CD8-positive, alpha-beta memory T cell (primary cell): ENCODE measurements around the gene UBE2U. TPM values are rescaled to one million over a fixed set of nuclear protein-coding genes. Genes with fewer than 3 reads are reported as not detected.
"Not testable (repeated sequence)": the region's sequence is repeated elsewhere in the genome, so short reads cannot be mapped to it uniquely, and the experiment has no call there.

Experiments
- CTCF ChIA-PET: fragments of 350-600 bp; sonication (Branson Sonifier 250); formaldehyde crosslinking; loops from one replicate; lab custom pipeline; 2021; ENCODE audit warnings: antibody characterized with exemption; lab: Charles Lee
- POLR2A ChIA-PET: fragments of 350-600 bp; sonication (Branson Sonifier 250); formaldehyde crosslinking; loops from one replicate; lab custom pipeline; 2021; ENCODE audit warnings: antibody characterized with exemption; lab: Charles Lee
- DNase-seq, 5 donors: peaks; one replicate each; pipeline versions ENCODE4 v3.0.0 to v3.0.0-alpha.2; 2020 to 2022; ENCODE audit warnings: mixed read lengths in 1 of 5
- H3K27ac ChIP-seq: one replicate; pipeline ENCODE4 v1.7.0; 2013; ENCODE audit warnings: low read depth, mild to moderate bottlenecking, low read length, moderate library complexity
- H3K27me3 ChIP-seq: 2 replicates; pipeline ENCODE4 v1.7.0; 2013; ENCODE audit warnings: low read length, mild to moderate bottlenecking; ENCODE audit not compliant: insufficient read depth, poor library complexity, severe bottlenecking
- H3K36me3 ChIP-seq: 2 replicates; pipeline ENCODE4 v1.7.0; 2013; ENCODE audit warnings: mild to moderate bottlenecking, low read length, moderate library complexity; ENCODE audit not compliant: insufficient read depth
- H3K4me1 ChIP-seq: 2 replicates; pipeline ENCODE4 v1.7.0; 2013; ENCODE audit warnings: mild to moderate bottlenecking, low read length, moderate library complexity; ENCODE audit not compliant: insufficient read depth
- H3K4me3 ChIP-seq: 2 replicates; pipeline ENCODE4 v1.7.0; 2013; ENCODE audit warnings: mild to moderate bottlenecking, low read length
- H3K9me3 ChIP-seq: 2 replicates; pipeline ENCODE4 v1.7.0; 2013; ENCODE audit warnings: mild to moderate bottlenecking, low read length
- H3K27ac Mint-ChIP-seq, 8 donors: one replicate each; pipeline ENCODE4 v1.8.0; 2020 to 2021; ENCODE audit warnings: mixed read lengths in 8 of 8, mild to moderate bottlenecking in 6 of 8, inconsistent platforms in 3 of 8, moderate library complexity in 3 of 8
- H3K27me3 Mint-ChIP-seq, 2 donors: one replicate each; pipeline ENCODE4 v1.8.0; 2020 to 2021; ENCODE audit warnings: mixed read lengths in 2 of 2, mild to moderate bottlenecking in 1 of 2, moderate library complexity in 1 of 2
- H3K36me3 Mint-ChIP-seq, 3 donors: one replicate each; pipeline ENCODE4 v1.8.0; 2020 to 2021; ENCODE audit warnings: mixed read lengths in 3 of 3, inconsistent platforms in 1 of 3, mild to moderate bottlenecking in 1 of 3
- H3K4me1 Mint-ChIP-seq, 3 donors: one replicate each; pipeline ENCODE4 v1.8.0; 2020 to 2021; ENCODE audit warnings: mixed read lengths in 3 of 3, inconsistent platforms in 1 of 3, mild to moderate bottlenecking in 1 of 3
- H3K4me3 Mint-ChIP-seq, 7 donors: one replicate each; pipeline ENCODE4 v1.8.0; 2020 to 2021; ENCODE audit warnings: mixed read lengths in 7 of 7, mild to moderate bottlenecking in 6 of 7, moderate library complexity in 4 of 7, inconsistent platforms in 2 of 7
- H3K9me3 Mint-ChIP-seq, 5 donors: one replicate each; pipeline ENCODE4 v1.8.0; 2020 to 2022; ENCODE audit warnings: mixed read lengths in 5 of 5, mild to moderate bottlenecking in 3 of 5, moderate library complexity in 2 of 5, inconsistent platforms in 1 of 5
- polyA plus RNA-seq: library from polyadenylated mRNA; unstranded; fragments of 300-500 nt; fragmentation: Illumina TruSeq; gene quantifications from one replicate; pipeline ENCODE4 v1.2.3, GENCODE V29; 2021
- total RNA-seq, 2 experiments: library from RNA; stranded (reverse); gene quantifications; one replicate each; pipeline ENCODE4 v1.2.3, GENCODE V29; 2021

UBE2U gene
- total and polyA plus RNA-seq, 3 experiments from 2014 or later = not detected

GRCh38 chr1:64245495-64245894 is 42.1 kb downstream of the UBE2U start:
- Histone ChIP-seq H3K27ac (no peak overlapping the region), H3K9me3 (no peaks in the 10 kb centered on the region), H3K27me3 (no peaks in the 10 kb centered on the region), H3K4me3 (no peak overlapping the region), H3K36me3 (no peaks in the 10 kb centered on the region), H3K4me1 (peaks cover 6% of the 10 kb centered on the region)
- DNase-seq = no peak
- Mint-ChIP-seq H3K4me3 (peak overlapping the region in 3 of 7 donors; percentile 8 to 55 (median 8)), H3K27me3 (peaks cover 14 to 35% of the 10 kb centered on the region in 2 donors), H3K9me3 (no peaks in the 10 kb centered on the region), H3K36me3 (peaks cover 0 to 1% (median 0%) of the 10 kb centered on the region in 3 donors), H3K27ac (peak overlapping the region in 2 of 8 donors; percentile 3 to 79), H3K4me1 (peaks cover 12 to 23% (median 16%) of the 10 kb centered on the region in 3 donors)
- POLR2A ChIA-PET = no interaction called here
- CTCF ChIA-PET = interaction anchor here (0.8 to 2.0 kb wide), 2 partner anchors 626 to 629 kb away, joined by 3 to 5 read pairs; no protein-coding TSS in a partner anchor

GRCh38 chr1:64246294-64246917 is 43.0 kb downstream of the UBE2U start:
- CTCF ChIA-PET = interaction anchor here (0.6 to 1.7 kb wide), 5 partner anchors 10 to 689 kb away, joined by 3 to 8 read pairs (median 3); no protein-coding TSS in a partner anchor
- Mint-ChIP-seq H3K4me1 (peaks cover 12 to 23% (median 16%) of the 10 kb centered on the region in 3 donors), H3K27me3 (peaks cover 14 to 35% of the 10 kb centered on the region in 2 donors)

GRCh38 chr1:64248065-64248464 is 44.6 kb downstream of the UBE2U start:
- Mint-ChIP-seq H3K27ac (peak overlapping the region in 1 of 8 donors; percentile 4), H3K36me3 (peaks cover 0 to 1% (median 0%) of the 10 kb centered on the region in 3 donors), H3K4me1 (peaks cover 12 to 20% (median 15%) of the 10 kb centered on the region in 3 donors), H3K4me3 (no peak overlapping the region), H3K27me3 (peaks cover 16 to 40% of the 10 kb centered on the region in 2 donors), H3K9me3 (peaks cover 0 to 4% (median under 1%) of the 10 kb centered on the region in 5 donors)
- ChIA-PET POLR2A (interaction anchor here (0.6 kb wide), 1 partner anchor 451 kb away, joined by 4 read pairs; no protein-coding TSS in a partner anchor), CTCF (interaction anchor here (0.8 kb wide), 1 partner anchor 10 kb away, joined by 3 read pairs; no protein-coding TSS in a partner anchor)
- Histone ChIP-seq H3K27ac (no peak overlapping the region), H3K4me1 (peaks cover 6% of the 10 kb centered on the region), H3K4me3 (no peak overlapping the region), H3K27me3 (no peaks in the 10 kb centered on the region), H3K9me3 (no peaks in the 10 kb centered on the region), H3K36me3 (no peaks in the 10 kb centered on the region)
- no peak for DNase-seq

More at GRCh38 chr1:64246294-64246917, 43.0 kb downstream of the UBE2U start:
- Histone ChIP-seq H3K9me3 (no peaks in the 10 kb centered on the region), H3K27ac (no peak overlapping the region), H3K27me3 (no peaks in the 10 kb centered on the region), H3K4me3 (no peak overlapping the region), H3K4me1 (peaks cover 6% of the 10 kb centered on the region), H3K36me3 (no peaks in the 10 kb centered on the region)
- H3K4me3 Mint-ChIP-seq = no peak overlapping the region
- peaks cover 0 to 1% (median 0%) of the 10 kb centered on the region in 3 donors for H3K36me3 Mint-ChIP-seq
- peak in 2 of 5 donors; percentile 15 to 30 for DNase-seq
- H3K9me3 Mint-ChIP-seq = no peaks in the 10 kb centered on the region
- POLR2A ChIA-PET = no interaction called here
- no peak overlapping the region for H3K27ac Mint-ChIP-seq

GRCh38 chr1:64250472-64250871 is 47.0 kb downstream of the UBE2U start:
- H3K9me3 Mint-ChIP-seq, DNase-seq, H3K27ac ChIP-seq, CTCF ChIA-PET, POLR2A ChIA-PET, H3K27ac Mint-ChIP-seq, H3K9me3 ChIP-seq, H3K4me3 Mint-ChIP-seq, H3K36me3 ChIP-seq, H3K4me1 ChIP-seq, H3K4me3 ChIP-seq, H3K27me3 ChIP-seq, H3K4me1 Mint-ChIP-seq, H3K36me3 Mint-ChIP-seq: not testable (repeated sequence)
- peaks cover 13 to 46% of the 10 kb centered on the region in 2 donors for H3K27me3 Mint-ChIP-seq

- Mint-ChIP-seq H3K36me3 (peaks cover 0 to 1% (median 0%) of the 10 kb centered on the region in 3 donors), H3K27me3 (peaks cover 16 to 39% of the 10 kb centered on the region in 2 donors), H3K27ac (no peak overlapping the region), H3K4me3 (no peak overlapping the region), H3K9me3 (peaks cover 0 to 8% (median 4%) of the 10 kb centered on the region in 5 donors), H3K4me1 (no peaks in the 10 kb centered on the region)
- CTCF ChIA-PET = no interaction called here
- H3K36me3 ChIP-seq = no peaks in the 10 kb centered on the region
- H3K27me3 ChIP-seq = no peaks in the 10 kb centered on the region
- no peak for DNase-seq
- H3K27ac ChIP-seq = no peak overlapping the region
- H3K4me1 ChIP-seq = no peaks in the 10 kb centered on the region
- H3K4me3 ChIP-seq = no peak overlapping the region
- H3K9me3 ChIP-seq = no peaks in the 10 kb centered on the region
- POLR2A ChIA-PET = no interaction called here
Observed at GRCh38 chr1:64251971-64252370, 48.5 kb downstream of the UBE2U start.

GRCh38 chr1:64257233-64257632 is 53.8 kb downstream of the UBE2U start:
- DNase-seq, POLR2A ChIA-PET, H3K9me3 Mint-ChIP-seq, H3K4me3 Mint-ChIP-seq, H3K36me3 ChIP-seq, H3K4me3 ChIP-seq, H3K27ac Mint-ChIP-seq, H3K27ac ChIP-seq, H3K4me1 Mint-ChIP-seq, H3K4me1 ChIP-seq, H3K27me3 ChIP-seq, H3K9me3 ChIP-seq, H3K36me3 Mint-ChIP-seq: not testable (repeated sequence)
- CTCF ChIA-PET = interaction anchor here (1.2 to 1.4 kb wide), 2 partner anchors 9 to 11 kb away, joined by 3 to 6 read pairs; no protein-coding TSS in a partner anchor
- peaks cover 9 to 20% of the 10 kb centered on the region in 2 donors for H3K27me3 Mint-ChIP-seq

- H3K9me3 ChIP-seq, H3K9me3 Mint-ChIP-seq, DNase-seq, H3K27ac ChIP-seq, POLR2A ChIA-PET, H3K4me3 Mint-ChIP-seq, H3K27ac Mint-ChIP-seq, H3K4me1 ChIP-seq, H3K36me3 ChIP-seq, H3K4me1 Mint-ChIP-seq, H3K27me3 ChIP-seq, H3K4me3 ChIP-seq, H3K36me3 Mint-ChIP-seq: not testable (repeated sequence)
- CTCF ChIA-PET = interaction anchor here (1.2 kb wide), 1 partner anchor 11 kb away, joined by 3 read pairs; no protein-coding TSS in a partner anchor
- peaks cover 7 to 29% of the 10 kb centered on the region in 2 donors for H3K27me3 Mint-ChIP-seq
Observed at GRCh38 chr1:64258444-64258843, 55.0 kb downstream of the UBE2U start.

GRCh38 chr1:64263335-64263734 is 59.9 kb downstream of the UBE2U start:
- Mint-ChIP-seq H3K4me1 (no peaks in the 10 kb centered on the region), H3K27me3 (peaks cover 5 to 48% of the 10 kb centered on the region in 2 donors), H3K27ac (no peak overlapping the region), H3K36me3 (no peaks in the 10 kb centered on the region), H3K4me3 (no peak overlapping the region), H3K9me3 (no peaks in the 10 kb centered on the region)
- ChIA-PET CTCF (no interaction called here), POLR2A (no interaction called here)
- H3K4me1 ChIP-seq = no peaks in the 10 kb centered on the region
- no peak overlapping the region for H3K4me3 ChIP-seq
- peaks cover 5% of the 10 kb centered on the region for H3K27me3 ChIP-seq
- H3K27ac ChIP-seq = no peak overlapping the region
- no peaks in the 10 kb centered on the region for H3K9me3 ChIP-seq
- no peak for DNase-seq
- no peaks in the 10 kb centered on the region for H3K36me3 ChIP-seq
